Spleen (tissue), 7 donors: ENCODE results near the gene ADGRD1.

Experiments used
- CTCF ChIP-seq, 11 experiments: fragments of 200-600 bp in 7 of 11; fragments of 450-650 bp in 4 of 11; sonication (generic) in 4 of 11; IDR thresholded peaks in 8 of 11; conservative IDR thresholded peaks in 3 of 11; 1 replicate in 7 of 11; 2 replicates in 4 of 11; pipeline versions ENCODE4 v1.4.0 to v1.8.0; 2016 to 2021; ENCODE audit warnings: antibody characterized with exemption in 11 of 11, inconsistent platforms in 4 of 11, mild to moderate bottlenecking in 1 of 11
- POLR2AphosphoS5 ChIP-seq, 3 donors: sonication (generic); formaldehyde crosslinking; IDR thresholded peaks; one replicate each; pipeline ENCODE4 v1.5.1; 2017; ENCODE audit warnings: antibody characterized with exemption in 3 of 3
- donor health status: DM: no; HTN: no; CAD: no; lungs with moderate emphysema.
- donor health status: DM: no; HTN: no; CAD: no.
- donor health status: DM: no; HTN: no; CAD: no.

DNA sequence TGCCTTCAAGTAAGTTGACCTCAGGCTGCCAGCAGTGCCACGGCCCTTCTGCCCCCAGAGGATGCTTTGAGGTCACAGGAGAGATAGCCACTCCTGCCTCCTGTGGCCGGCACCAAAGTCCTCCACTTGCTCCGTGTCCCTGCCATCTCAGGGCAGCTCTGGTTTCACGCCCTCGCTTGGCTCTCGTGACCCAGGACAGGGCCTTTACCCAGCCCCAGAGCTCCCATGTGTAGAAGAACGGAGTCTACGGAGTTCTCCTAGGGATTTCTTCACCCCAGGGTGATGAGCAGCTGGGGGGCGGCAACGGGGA lies 178.1 kb downstream of the ADGRD1 start:
- TF ChIP-seq CTCF (IDR thresholded peaks at IDR 0.05 in 8 of 11, conservative IDR thresholded peaks at IDR 0.05 in 3 of 11) = no peak
- no peak for TF ChIP-seq POLR2AphosphoS5 (IDR thresholded peaks at IDR 0.05)
